Activated CD4-positive, alpha-beta T cell treated with anti-CD3 and anti-CD28 coated beads for 4 hours (primary cell): ENCODE measurements around the gene PRKN.
"Not testable (repeated sequence)": the region's sequence is repeated elsewhere in the genome, so short reads cannot be mapped to it uniquely, and the experiment has no call there.

ENCODE experiments used
- DNase-seq, 2 donors: peaks; one replicate each; pipeline ENCODE4 v3.0.0-alpha.2; 2020

The PRKN gene

DNA sequence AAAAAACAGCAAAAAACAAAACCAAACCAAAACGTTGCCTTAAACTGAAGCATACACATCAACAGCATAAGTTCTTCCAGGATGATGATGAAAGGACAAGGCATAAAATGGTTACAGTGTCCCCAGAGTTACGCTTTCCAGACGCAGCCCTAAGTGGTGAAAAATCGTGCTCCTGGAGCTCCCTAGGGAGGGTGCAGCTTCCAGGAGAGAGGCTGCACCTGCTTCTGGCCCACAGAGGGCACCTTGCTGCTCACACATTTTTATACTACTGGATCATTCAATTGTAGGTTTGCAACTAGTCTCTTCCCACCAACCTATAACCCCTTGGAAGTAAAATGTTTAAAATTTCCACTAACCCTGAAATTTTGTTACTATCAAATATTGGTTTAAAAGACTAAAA, 115.0 kb downstream of the PRKN start:
- DNase-seq = no peak

DNA sequence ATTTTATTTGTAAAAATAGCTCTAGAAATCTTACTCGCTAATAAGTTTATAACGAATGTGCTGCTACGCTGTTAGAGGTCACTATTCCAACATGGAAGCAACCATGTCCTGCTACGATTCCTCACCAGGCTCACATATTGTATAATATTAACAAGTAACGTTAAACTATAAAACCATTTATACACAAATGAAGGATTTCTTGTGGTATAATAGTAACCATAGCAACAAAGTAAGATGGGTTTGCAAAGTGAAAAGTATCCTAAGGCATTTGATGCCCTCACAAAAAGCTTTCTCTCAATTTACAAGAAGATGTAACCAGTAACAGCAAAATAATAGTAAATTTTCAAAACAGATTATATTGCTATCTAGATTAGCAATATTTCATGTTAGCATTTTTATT, 117.2 kb downstream of the PRKN start:
- no peak for DNase-seq

DNA sequence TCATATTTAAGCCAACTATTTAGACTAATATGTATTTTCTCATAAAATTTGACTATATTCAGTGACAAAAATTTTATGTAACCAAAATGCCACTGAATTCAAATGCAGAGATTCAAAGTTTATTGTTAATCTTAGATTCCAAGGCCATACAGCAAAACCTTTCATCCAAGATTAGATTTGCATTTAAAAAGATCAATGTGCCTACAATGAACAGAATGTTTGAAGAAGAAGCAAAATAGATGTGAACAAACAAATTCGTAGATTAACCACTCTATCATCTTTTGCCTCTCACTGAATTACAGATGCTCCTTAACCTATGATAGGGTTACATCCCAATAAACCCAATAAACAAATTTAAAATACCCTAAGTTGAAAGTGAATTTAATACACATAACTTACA, 121.7 kb downstream of the PRKN start:
- DNase-seq = no peak

DNA sequence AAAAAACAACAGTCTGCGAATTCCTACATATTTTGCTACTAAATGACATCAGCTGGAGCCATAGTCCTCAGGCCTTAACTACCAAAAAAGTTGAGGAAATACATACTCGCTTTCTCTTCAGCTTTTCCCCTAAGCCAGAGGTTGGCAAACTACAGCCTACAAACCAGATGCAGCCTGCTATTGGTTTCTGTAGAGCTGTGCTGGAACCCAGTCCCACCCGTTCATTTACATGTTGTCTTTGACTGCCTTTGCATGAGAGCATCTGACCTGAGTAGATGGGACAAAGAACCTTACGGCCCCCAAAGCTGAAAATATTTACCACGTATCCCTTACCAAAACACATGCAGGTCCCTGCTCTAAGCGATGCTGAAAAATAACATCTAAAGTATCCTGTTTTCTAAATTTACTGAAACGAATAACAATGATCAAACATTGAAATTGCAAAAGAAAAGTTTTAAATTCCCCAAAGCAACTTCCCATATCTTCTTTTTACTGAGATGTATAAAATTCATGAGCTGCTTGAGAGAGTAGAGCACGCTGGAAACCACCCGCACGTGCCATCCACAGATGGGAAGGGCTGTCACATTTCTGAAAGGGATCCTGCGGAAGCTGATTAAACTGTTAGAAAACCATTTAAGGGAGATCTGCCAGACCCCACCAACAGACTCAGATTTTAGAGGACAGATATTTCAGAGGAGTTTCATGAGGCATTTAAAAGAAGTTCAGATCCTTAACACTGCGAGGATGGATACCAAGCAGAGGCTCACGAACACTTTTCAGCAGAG, 124.1 kb downstream of the PRKN start:
- DNase-seq = no peak

DNA sequence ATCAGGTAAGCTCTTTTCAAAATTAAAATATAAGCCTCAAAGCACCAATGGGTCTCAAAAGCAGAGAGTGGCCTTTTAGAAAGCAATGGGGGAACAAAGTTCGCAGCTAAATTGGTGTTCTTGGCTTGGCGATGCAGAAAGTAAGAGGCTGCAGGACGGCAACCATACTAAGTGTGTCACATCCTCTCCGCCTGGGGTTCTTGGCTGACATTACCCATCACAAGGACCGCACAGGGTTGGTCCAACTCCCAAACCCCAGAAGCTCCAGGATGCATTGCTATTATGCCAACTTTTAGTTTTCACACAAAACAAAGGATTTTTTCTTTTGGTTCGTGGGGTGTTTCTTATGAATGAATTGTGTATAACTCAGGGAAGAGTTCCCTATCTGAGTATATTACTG, 124.8 kb downstream of the PRKN start:
- no peak for DNase-seq

DNA sequence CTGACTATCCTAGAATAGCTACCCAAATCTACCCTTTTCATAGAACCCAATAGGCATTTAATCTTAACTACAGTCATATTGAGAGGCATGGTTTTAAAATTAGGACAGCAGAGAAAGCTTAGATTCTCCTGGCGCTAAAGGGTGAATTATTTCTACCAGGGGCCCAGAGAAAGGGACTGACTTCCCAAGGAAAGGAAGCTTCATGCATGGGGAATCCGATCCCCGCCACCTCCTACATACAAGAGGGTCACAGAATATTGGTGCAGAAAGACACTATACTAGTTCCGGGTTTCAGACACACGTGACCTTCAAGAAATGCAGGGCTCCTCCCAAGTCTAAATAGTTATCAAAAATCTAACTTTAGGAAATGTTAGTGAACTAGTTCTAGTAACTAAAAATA, 130.9 kb downstream of the PRKN start:
- no peak for DNase-seq

DNA sequence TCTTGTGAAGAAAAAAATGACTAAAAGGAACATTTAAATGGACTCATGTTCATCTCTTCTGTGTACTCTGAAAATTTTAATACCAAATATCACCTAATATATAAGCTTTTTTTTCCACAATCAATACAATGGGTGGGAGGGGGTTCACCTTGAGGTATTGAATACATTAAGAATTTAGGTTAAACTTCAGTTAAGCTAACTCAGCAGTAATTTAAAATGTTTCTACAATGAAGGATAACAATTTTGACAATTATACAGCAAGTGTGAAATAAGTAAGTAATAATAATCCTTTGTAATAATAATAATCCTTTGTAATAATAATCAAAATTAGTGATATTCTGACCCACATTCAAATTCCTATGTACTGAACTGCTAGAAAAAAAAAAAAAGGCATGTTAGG, 136.0 kb downstream of the PRKN start:
- DNase-seq = no peak

DNA sequence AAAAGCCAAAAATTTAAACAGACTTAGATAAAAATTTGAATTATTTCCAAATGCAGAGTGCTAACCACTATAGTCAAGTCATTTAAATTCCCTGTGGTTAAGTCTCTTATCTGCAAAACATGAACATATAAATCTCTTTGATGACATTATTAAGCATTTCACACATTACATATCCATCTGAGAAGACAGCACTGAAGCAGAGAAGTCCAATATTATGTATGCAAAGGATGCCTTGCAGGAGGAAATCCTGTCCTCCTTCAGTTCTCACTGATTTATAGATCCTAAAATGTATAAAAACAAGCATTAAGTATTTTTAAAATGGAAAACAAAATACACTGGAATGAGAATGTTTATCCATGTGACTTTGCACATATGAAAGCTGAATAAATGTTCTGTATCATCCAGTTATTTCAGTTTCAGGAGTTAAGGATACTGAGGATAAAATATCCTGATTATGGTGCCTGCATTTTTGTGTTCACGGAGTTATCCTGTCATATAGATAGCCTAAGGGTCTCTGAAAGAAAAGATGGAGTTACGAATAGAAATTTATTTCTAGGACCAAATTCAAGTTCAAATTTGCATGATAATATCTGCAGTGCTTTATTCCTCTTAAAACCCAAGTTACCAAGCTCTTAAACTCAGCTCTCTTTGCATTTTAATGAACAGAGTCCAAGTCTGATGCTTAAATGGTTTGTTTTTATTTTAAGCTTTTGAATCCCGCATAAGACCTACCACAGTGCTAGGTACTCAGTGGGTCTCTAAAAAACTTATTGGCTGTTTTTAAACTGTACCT, 145.4 kb downstream of the PRKN start:
- DNase-seq = no peak

DNA sequence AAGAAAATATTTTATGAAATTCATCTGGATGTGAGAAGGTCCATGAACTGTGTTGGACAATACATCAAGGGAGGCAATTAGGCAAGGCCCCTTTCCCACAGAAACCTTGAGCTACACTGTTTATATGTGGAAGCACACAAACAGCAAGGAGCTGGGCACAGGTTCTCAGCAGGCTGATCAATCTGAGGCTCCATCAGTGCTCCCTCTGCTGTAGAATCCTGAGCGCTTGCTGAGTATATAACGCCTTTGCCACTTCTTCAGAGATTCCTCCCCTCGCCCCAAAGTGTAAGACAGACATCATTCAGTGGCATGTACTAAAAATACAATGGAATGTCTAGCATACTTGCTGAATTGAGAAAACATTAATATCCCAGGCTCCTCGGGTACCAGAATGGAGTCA, 146.9 kb downstream of the PRKN start:
- no peak for DNase-seq

DNA sequence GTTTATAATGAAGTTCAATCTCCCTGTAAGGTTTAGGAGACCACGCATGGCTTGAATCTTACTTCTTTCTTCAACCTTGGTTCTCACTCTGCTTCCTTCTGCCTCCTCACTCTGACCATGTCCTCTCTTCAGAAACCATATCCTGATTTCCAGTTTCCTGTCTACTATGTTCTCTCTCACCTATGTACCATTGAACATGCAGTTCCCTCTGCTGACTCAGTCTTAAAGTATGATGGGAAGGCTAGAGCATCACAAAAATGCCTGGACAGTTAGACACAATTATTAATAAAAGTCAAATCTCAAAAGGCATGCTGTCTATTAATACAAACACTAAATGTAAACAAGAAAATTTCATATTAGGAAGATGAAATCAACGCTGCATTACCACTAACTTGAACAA, 151.6 kb downstream of the PRKN start:
- DNase-seq = no peak

DNA sequence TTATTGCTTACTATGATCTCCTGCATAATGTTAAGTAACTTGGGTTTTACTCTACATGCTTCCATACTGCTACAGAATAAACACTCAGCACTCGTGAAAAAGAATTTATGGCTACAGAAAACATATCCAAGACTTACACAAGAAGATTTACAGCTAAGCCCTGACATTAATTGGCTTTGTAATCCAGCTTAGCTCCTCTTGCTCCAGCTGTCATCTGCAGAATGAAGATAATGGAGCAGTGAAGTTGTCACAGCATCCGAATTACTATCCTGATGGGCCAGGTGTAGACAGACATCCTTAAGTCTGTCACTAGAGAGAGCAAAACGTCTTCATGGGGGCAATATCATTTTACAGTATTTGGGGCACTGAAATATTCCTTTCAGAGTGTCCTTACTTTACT, 155.3 kb downstream of the PRKN start:
- DNase-seq = no peak

DNA sequence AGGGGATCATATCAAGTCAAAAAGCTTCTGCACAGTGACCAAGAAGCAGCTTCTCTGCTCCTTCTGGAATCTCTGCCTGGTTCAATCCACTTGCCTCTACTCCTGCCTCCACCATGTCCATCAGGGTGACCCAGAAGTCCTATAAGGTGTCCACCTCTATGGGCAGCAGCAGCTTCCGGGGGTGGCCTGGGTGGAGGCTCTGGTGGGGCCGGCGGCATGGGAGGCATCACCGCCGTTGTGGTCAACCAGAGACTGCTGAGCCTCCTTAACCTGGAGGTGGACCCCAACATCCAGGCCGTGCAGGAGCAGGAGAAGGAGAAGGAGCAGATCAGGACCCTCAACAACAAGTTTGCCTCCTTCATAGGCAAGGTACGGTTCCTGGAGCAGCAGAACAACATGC, 159.3 kb downstream of the PRKN start:
- DNase-seq = no peak

DNA sequence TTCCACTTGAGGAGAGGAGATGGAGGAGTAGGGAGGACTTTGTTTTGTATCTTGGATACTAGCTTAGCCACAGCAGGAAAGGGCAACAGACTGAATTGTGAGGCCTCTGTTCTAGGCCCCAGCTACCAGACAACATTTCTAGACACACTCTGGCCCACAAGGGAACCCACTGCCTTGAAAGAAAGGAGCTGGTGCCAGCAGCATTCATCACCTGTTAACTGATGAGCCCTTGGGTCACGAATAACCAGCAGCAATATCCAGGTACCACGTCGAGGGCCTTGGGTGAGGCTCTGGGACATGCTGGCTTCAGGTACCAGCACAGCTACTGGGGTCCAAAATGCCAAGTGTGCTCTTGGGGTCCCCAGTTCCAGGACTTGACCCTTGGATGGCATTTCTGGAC, 165.5 kb downstream of the PRKN start:
- no peak for DNase-seq

DNA sequence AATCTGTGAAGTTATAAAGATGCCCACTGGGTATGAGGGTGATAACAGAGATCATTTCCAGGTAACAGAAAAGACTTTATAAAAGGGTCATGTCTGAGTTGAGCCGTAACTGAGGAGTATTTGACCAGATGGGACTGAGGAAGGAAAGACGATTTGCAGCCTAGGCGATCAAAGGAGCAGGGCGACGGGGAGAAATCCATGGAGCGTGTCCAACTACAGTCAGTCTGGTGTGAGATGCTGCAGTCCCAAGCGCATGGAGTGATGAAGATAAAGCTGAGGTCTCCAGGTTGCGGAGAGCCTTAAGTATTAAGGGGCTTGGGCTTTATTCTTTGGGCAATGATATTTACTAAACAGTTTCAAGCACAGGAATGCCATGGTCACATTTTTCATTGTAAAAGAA, 166.7 kb downstream of the PRKN start:
- no peak for DNase-seq

DNA sequence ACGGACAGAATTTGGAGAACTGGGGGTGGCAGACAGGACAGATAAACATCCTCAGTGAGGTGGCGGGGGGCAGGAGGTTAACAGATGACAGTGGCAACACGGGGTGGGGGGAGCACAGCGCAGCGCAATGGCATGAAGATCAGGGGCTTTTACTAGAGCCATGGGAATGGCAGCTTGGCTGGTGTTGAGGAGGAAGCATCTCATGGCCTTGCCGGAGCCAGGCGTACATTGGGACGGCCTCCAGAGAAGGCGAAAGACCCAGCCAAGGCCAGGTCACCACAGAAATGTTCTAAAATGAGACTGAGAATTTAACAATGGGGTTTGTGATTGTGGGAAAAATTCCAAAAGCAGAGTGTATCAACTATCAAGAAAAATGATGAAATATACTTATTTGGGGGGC, 173.0 kb downstream of the PRKN start:
- no peak for DNase-seq

DNA sequence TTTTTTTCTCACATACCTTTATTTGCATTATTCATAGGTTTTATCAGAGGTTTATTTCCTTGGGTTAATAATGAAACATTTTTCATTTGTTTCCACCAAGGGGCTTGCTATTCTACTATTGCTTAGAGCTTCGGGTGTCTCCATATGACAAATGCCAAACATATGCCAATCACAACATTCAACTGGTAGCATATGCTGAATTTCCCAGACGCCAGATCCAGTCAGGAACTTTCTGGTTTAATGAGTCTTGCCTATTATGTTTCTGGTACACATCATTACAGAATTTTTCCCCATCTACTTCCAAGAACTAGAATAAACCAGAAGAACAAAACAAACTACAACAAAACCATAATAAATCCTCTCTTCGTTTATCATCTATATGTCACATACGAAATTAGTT, 180.7 kb downstream of the PRKN start:
- DNase-seq = no peak

DNA sequence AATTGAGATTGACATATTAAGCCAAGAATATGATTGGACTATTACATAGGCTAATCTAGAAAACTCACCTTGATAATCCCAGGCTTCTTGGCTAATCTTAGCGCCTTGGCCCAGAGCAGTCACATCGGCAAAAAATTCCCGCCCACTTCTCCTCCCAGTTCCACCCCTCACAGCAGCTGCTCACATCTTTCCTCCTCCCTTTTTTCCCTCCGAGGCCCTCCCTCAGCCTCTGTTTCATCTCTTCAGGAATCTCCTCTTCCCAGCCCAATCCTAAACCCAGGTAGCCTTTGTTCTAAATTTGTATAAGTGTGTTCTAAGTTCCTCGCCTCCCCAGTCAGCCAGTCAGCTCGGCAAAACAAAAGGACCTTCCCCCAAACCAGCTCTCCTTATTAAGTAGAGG, 184.3 kb downstream of the PRKN start:
- DNase-seq = no peak

DNA sequence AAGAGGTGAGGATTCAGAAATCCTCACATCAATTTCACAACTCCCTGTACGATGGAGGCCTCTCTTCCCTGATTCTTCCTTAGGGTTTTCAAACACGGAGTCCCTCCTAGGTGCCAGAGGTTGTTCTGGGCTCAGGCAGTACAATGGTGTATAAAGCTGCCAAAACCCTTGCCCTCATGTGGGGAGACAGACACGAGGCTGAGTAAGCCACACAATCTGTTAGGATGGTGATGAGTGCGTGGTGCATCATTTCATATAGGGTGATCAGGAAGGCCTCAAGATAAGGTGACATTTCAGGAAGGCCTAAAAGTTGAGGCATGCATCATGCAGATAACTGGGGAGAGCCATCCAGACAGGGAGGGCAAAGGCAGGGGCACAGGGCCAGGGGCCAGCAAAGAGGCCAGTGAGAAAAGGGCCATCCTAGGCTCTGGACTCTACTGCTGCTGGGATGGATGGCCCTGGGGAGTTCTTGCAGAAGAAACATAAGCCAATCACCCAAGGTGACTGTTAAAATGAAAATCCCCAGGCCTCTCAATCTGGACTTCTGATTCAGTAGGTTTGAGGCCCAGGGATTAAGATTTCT, 186.5 kb downstream of the PRKN start:
- DNase-seq = no peak

DNA sequence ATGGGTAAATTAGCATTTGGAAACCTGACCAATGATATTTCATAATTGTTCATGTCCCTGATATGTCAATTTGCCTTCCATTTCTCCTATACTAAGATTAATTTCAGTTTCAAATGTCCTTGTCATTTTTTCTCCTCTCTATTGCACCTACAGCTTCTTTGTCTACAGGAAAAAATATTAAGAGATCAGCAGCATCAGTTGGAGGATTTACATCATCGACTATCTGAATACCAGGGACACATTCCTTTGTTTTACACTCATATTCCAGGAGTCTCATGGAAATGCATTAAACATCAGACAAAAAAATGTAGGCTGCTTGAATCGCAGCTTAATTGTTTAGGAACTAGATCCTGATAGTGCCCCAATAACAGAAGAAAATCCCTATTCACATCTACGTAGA, 188.2 kb downstream of the PRKN start:
- DNase-seq = no peak

DNA sequence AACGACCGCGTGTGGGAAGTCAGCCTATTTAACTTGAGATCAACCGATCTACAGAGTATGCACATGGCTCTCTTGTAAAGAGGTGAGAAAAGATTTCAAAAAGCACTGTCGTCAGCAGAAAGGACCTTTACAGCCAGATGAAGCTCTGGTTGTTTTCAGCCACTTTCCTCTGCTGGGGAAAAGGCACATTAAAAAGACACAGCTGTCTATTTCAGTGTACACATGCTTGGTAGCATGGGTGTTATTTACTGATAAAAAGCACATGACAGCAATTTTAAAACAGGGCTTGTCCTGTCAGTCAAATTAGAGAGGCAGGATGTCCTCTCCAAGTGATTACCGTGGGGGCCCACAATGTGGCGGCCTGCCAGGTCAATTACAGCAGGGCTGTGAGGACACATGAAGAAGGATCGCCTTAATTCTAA, 188.9 kb downstream of the PRKN start:
- DNase-seq = no peak

DNA sequence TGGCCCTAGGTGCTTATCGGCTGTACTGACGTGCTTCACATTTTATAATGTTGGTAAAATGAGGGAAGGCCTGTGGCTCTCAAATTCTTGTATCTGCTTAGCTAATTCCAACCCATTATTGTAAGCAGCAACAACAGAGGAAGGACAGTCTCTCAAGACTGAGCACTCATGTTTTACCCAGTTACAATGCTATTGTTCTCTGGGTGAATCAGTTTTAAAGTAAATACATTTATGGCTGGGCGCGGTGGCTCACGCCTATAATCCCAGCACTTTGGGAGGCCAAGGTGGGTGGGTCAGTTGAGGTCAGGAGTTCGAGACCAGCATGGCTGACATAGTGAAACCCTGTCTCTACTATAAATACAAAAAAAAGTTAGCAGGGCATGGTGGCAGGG, 194.6 kb downstream of the PRKN start:
- DNase-seq = no peak

DNA sequence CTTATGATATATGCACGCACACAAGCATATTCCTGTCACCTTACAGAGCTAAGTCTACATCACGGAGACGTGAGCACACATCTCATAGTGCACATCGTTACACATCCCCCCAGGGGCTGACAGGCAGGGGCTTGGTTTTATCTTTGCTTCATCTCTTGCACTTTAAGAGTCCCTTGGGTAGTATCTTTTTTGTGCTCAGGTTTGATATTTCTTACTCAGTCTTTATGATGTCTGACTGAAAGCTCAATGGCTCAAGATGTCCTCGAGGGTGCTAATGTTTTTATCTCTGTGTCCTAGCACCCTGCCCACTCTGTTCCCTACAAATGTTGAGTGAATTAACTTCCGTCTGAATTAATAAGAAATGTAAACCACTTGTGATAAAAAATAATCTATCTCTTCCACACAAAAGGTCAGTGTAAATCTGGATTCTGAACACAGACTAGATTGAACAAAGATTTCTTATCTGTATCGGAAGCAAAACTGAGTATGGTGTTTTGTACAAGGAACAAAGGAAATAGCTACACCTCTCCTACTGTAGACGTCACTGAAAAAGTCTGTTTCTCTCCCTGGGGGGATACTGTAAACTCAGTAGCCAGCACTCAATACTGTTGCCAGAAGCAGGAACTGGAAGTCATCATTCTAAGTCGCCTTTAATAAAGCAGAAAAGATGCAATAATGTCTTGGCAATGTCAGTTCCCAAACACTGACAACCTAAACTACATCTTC, 195.1 kb downstream of the PRKN start:
- DNase-seq = no peak

DNA sequence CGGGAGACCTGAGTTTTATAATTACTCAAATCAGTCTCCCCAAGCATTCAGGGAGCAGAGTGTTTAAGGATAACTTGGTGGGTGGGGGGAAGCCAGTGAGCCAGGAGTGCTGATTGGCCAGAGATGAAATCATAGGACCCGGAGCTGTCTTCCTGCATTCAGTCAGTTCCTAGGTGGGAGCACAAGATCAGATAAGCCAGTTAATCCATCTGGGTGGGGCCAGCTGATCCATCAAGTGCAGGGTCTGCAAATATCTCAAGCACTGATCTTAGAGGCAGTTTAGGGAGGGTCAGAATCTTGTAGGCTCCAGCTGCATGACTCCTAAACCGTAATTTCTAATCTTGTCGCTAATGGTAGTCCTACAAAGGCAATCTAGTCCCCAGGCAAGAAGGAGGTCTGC, 196.2 kb downstream of the PRKN start:
- DNase-seq = not testable (repeated sequence)

DNA sequence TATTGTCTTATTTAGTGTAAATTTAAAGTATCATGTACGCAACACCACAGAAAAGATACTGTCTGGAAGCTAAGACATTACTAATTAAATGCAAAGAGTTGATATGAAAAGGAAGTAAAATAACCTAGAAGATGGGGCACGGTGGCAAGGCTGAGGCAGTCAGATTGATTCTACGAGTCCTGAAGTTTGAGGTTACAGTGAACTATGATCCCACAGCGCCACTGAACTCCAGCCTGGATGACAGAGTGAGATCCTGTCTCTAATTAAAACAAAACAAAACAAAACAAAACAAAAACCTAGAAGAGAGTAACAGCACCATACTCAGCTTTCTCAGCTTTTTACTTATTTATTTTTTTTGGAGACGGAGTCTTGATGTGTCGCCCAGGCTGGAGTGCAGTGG, 199.0 kb downstream of the PRKN start:
- no peak for DNase-seq
